Stimulated activated CD8-positive, alpha-beta memory T cell treated with anti-CD3 and anti-CD28 coated beads, Interleukin-4, amount 100 ng/mL, for 4 hours (primary cell): Measurements from ENCODE around the gene PDHA2.
"Not testable (repeated sequence)": the region's sequence is repeated elsewhere in the genome, so short reads cannot be mapped to it uniquely, and the experiment has no call there.

Experiments
- DNase-seq, 2 donors: peaks; one replicate each; pipeline ENCODE4 v3.0.0-alpha.2; 2020; ENCODE audit warnings: low read depth in 2 of 2, low spot score in 1 of 2

Gene PDHA2

DNA sequence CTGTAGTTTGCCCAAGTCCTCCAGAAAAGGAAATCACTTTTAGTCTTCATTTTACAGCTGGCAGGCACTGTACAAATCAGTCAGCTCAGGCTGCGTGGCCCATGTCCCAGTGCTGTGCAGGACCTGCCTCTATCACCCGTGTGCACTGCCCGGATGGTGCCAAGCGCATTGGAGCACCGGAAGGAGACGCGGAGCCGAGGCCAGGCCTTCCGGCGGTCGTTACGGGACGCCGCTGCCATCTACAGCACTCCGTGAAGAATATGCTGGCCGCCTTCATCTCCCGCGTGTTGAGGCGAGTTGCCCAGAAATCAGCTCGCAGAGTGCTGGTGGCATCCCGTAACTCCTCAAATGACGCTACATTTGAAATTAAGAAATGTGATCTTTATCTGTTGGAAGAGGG is at the start of gene PDHA2:
TSS of gene PDHA2 (plus strand) at position 203 of the 400 bp plus-strand sequence. CDS start at position 261, 58 bp downstream.
- no peak for DNase-seq

DNA sequence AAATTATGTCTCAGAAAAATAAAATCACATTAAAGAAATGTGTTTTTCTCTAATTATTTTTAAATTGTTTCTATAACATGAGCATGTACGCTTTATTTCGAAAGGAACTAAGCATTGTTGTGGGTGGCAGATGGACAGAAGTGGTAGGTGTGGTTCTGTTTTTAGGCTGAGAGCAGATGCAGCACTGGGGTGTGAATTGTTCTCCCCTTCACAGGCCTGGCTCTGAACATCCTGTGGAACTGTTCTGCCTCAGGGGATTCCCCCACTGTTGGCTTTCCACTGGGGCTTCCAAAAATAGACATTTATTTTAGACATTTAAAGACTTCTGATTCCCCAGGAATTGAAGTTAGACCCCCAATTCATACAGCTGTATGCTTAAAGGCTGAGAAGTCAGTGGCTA is 41.9 kb upstream of the PDHA2 start:
- no peak for DNase-seq

DNA sequence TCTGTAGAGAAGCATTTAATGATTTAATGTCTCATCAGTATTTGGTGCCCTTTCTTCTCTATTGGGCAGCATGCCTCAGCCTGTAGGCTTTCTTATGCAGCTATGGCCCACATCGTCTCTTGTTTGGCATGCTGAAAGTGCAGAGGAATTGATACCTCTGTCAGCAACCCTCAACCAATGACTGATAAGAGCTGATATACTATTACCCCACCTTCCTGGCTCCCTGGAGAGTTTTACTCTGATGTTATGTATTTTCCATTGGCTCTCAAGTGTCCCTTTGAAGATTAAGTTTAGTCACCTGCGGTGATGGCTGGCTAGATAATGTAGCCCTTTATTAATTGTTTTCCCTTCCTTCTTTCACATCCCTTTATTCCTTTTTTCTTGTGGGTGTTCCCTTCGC is 41.2 kb upstream of the PDHA2 start:
- no peak for DNase-seq

DNA sequence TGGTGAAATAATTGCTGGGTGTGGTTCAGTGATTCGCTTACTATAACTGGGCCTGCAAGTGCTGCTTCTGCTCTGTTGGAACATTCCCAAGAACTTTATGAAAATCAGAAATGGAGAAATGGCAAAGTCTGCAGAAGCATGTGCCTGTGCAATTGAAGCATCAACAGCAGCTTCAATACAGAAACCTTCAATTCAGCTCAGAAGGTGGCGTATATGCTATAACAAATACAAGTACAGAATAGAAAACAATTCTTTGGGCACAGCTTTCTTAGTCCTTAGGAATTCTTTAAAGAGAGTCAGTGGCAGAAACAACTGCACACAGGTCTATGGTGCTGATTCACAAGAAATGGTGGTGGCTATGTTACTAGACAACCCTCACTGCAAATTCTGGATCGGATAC is 18.0 kb upstream of the PDHA2 start:
- no peak for DNase-seq

DNA sequence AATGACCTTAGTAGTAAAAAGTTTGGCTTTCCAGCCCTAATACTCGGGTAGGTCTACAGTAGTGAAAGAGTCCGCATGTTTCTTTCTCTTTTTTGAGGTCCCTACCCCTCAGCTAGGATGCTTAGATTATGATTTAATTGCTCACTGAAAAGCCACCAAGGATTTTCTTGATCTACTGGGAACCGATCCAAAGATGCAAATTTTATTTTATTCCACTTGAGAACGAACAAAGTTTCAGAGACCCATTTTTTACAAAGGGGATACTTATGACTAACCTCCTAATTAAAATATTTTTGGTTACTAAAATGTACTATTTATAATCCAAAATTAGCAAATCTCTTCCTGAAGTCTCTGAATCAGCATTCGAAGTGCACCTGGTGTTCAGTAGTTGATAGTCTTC is 14.3 kb upstream of the PDHA2 start:
- DNase-seq = no peak

DNA sequence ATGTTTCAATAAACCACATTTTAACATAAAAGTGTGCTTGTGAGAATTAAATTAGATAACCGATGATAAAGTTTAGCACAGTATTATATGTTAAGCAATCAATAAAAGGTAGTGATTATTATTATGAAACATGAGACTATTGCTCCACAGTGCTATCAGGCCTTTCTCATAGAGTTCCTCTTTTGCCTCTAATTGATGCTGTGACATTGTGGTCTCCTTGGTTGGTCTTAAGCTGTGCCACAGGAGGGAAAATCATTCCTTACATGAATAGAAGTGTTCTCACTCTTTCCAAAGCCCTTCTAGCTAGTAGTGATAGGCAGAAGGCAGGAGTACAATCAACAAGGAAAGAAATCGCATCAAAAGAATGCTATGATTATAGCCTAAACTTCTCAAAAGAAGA is 9.2 kb upstream of the PDHA2 start:
- DNase-seq = no peak

DNA sequence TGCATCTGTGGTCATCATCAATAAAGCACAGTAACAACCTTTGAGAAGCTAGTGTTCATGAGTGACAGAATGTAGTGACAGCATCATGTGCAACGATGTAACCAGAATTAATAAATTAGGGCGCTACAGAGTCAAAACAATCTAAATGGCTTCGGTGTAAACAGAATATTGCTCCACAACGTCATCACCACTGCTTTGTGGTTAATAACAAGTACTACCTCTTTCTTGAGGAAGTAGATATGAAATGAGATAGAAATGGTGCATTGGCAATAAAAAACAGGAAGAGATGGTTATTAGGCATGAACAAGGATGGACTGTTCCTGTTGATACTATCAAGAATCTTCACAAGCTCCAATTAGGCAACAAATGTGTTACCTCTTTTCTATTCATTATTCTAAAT is 8.7 kb upstream of the PDHA2 start:
- no peak for DNase-seq

DNA sequence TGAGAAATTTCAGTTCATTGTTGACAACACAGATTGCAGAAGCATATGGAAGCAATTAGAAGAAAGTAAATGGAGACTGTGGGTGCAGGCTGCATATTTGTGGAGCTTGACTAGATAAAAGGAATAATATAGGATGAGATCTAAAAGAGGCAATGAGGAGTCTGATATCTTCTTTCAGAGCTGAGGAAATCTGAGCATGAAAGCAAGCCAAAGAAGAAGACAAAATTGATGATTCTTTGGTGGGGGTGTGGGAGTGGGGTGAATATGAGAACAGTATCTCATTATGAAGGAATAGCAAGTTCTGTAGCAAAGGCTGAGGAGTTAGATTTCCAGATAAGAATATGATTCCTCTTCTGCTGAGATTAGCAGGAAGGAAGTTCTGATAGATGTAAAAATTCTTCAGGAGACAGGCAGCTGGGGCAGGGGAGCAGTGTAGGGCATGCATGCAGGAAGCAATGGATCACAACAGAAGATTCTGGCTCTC is 6.1 kb upstream of the PDHA2 start:
- no peak for DNase-seq

DNA sequence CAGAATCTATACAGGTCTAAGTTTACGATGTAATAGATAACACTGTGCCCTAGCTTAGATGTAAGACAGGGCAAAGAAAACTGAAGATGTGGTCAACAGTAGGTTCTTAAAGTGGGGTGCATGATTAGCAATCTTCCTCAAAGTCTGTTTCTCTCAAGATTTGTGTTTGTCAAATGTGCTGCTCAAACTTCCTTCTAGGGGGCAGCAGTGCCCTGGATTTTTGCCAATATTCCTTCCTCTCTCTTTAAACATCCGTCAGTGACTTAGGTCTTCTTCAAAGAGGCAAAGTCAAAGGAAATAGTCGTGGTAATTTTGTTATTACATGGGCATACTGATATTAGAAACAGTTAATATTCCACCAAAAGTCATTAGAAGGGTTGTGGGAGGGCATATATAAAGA is 4.2 kb upstream of the PDHA2 start:
- no peak for DNase-seq

DNA sequence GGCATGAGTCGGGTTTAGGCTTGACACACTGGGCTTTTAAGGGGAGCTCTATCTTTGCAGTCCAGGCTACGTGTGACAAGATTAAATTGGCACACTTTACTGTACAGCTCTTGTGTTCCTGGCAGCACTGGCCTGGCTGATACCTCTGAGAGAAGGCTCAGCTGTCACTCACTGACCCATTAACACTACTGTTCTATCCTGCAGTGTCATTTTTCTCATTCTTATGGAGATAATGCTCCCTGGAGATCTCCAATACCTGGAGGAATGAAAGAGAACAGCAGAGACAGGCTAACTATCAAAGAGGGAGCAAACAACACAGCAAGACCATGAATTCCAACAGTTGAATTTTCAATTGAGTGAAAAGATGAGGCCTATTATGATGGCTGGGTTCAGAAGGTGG is 1.7 kb upstream of the PDHA2 start:
- no peak for DNase-seq

DNA sequence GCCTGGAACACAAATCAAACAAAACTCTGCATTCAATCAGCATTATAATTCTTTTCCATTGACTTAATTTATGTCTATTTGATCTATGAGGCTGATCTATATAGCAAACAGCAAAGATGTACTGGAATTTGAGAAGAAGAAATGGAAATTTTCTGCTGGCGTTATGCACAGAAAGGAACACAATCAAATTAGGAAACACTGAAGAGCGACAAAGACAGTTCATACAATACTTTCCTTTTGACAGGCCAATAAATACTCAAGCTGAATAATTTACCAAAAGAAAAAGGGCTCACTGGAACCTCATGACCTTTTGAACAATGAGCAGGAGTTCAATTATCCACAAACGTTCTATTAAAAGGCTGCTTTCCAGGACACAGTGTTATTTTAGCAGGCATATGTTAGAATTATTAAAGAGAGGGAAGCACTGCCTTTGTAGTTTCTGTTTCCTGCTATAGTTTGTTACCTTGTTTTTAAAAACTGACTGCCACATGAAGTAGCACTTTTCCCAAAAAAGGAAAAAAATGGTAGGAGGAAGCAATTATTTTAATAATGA is 8.1 kb downstream of the PDHA2 start:
- DNase-seq = no peak

DNA sequence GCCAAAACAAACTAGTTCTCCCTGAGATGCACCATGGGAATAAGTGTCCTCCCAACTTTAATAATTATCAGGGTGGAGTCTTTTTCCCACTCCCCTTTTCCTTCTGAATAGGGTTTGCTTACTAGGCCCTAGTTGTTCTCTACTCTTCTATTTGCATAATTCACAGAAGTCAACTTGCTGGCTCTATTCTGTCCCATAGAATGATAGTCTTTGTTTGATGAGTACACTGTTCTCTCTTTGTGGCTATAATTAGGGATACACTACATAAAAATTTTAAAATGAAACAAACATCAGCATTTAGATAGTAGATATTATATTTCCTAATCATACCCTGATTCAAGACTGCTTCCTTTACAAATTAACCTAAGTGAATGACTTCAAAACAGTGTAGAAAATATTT is 10.3 kb downstream of the PDHA2 start:
- no peak for DNase-seq

DNA sequence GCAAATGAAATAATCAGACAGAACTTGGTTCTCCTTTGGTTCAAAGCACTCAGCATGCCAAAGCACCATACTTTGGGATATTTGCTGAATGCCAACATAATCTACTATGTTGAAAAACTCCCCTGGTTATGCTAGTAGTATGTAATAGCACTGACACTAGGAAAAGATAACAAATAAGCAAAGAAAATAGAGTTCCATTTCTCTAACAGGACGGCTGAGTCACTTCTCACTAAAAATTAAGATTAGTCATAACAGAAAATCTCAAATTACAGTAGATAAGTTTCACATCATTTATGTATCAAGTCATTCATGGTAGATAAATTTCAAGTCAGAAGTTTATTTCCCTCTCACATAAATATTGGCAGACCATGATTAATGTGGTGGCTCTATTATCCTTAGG is 17.9 kb downstream of the PDHA2 start:
- no peak for DNase-seq

DNA sequence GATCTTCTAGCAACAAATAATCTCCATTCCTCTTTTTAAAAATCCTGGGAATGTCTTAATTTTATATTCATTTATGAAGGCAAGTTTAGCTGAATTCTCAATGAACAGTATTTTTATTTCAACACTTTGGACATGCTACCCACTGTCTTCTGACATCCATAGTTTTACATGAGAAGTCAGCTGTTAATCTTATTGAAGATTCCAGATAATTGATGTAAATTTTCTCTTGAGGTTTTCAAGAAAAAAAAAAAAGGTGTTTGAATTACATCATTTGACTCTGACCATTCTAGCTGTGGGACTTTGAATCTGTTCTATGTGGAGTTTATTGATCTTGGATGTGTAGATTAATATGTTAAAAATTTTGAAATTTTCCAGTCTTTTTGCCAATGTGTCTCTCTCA is 28.0 kb downstream of the PDHA2 start:
- DNase-seq = no peak

DNA sequence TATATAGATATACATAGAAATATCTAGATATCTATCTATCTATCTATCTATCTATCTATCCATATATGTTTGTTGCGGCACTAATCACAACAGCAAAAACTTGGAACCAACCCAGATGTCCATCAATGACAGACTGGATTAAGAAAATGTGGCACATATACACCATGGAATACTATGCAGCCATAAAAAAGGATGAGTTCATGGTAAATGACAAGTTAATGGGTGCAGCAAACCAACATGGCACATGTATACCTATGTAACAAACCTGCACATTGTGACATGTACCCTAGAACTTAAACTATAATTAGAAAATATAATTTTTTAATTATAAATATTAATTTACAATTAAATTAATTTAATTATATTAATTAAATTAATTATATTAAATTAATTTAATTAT is 29.5 kb downstream of the PDHA2 start:
- DNase-seq = not testable (repeated sequence)

DNA sequence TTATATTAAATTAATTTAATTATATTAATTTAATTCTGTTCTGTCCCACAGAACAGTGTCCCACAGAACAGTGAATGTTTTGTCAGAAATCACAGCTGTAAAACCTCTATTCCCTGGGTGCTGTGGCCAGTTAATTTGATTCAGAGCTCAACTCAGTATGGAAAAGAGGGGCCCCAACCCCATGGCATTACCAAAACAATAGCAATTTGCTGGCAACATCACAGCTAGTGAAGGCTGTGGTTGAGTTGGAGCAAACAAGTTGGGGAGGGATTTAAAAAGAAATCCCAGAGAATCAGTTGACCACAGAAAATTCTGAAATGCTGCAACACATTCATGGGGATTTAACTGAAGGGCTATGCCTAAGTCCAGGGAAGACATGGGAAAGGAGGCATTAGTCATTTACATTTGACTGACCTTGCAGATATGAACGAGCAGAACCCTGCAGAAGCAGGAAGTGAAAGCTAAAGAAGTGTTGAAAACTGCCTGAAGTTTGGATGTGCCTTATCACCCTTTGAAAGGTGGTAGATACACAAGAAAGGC is 30.1 kb downstream of the PDHA2 start:
- DNase-seq = no peak

DNA sequence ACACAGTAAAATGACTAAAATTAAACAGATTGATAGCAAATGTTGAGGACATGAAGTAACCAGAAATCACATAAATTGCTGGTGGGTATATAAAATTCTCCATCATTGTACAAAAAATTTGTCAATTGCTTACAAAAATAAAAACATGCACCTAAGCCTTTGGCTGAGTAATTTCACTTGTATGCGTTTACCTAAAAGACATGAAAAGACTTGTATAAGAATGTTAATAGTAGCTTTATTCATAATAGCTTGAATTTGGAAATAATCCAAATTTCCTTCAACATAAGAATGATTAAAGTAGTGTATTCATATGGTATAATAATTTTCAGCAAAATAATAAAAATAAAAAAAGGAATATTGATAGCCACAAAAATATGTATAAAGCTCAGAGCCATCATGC is 37.7 kb downstream of the PDHA2 start:
- no peak for DNase-seq

DNA sequence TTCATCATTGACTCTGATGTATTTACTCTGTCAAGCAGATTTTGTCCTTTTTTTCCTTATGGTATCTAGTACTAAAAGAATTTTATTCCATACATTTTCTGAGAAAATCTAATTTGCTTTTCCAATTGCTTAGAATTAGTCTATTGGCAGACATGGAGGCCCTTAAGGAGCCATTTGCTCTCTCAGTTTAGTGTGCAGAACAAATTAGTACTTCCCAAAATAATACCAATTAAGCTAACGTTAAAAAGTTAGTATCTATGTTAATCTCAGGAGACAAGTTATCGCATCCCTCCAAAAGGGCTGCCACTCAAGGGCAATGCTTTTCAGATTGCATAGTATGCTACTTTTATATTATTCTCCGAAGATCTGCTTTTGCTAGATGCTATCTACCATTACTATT is 47.7 kb downstream of the PDHA2 start:
- DNase-seq = no peak

DNA sequence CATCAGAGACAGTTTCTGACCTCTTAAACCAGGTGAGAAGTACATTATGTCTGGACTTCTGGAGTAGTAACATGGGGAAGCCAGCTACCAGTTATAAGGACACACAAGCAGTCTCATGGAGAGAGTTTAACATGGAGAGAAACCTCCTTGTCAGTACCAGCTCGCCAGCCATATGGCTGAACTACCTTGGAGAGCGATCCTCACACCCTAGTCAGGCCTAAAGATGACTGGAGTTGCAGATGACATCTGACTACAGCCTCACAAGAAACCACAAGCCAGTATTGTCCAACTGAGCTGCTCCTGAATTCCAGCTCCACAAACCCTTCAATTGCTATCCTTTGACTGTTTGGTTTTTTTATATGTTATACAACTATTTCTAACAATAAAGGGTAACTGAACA is 49.8 kb downstream of the PDHA2 start:
- no peak for DNase-seq
